ENCODE data around the gene NUDCD3. TPM values are rescaled to one million over a fixed set of nuclear protein-coding genes. Genes with fewer than 3 reads are reported as not detected.

Gene NUDCD3
- total RNA-seq, 1 experiment from 2014 or later = 94.6 TPM

- Histone ChIP-seq H3K36me3 (ENCODE audit: control insufficient read depth in 1 of 2, insufficient read depth in 2 of 2, low read length in 2 of 2) (peaks cover 4 to 5% of the 10 kb centered on the region in 2 experiments; a peak in 2 of 4 replicates), H3K9me2 (ENCODE audit: insufficient read depth) (no peaks in the 10 kb centered on the region), H3K79me2 (ENCODE audit: insufficient read depth, low read length) (no peaks in the 10 kb centered on the region), H3K4me3 (replicated peaks in 1 of 2; ENCODE audit: low read depth in 1 of 2, low read length in 2 of 2) (no peak overlapping the region), H2AFZ (ENCODE audit: low read depth, low read length, poor library complexity, severe bottlenecking) (no peak overlapping the region), H3K4me2 (ENCODE audit: low read length) (no peak overlapping the region), H3K9ac (ENCODE audit: low read length) (no peak overlapping the region), H3K27me3 (ENCODE audit: insufficient read depth, low read length) (no peaks in the 10 kb centered on the region), H3K9me3 (ENCODE audit: control insufficient read depth in 1 of 2, insufficient read depth in 1 of 2, low read depth in 1 of 2, low read length in 2 of 2) (no peaks in the 10 kb centered on the region), H4K20me1 (ENCODE audit: insufficient read depth) (0 out of 2 replicates have a peak, but pooled peaks cover 2% of the 10 kb centered on the region), H3K27ac (ENCODE audit: low read depth, low read length) (no peak overlapping the region), H3K4me1 (ENCODE audit: control insufficient read depth in 1 of 2, insufficient read depth in 2 of 2, low read length in 2 of 2) (no peaks in the 10 kb centered on the region)
- POLR2A ChIA-PET = no interaction called here
- TF ChIP-seq SP1 (IDR thresholded peaks at IDR 0.05; ENCODE audit: low read depth) (no peak), POLR2AphosphoS5 (IDR thresholded peaks at IDR 0.05; ENCODE audit: low read depth, low read length) (no peak), EZH2 (IDR thresholded peaks at IDR 0.05) (no peak), ZNF274 (IDR thresholded peaks at IDR 0.05; ENCODE audit: low read depth, low read length) (no peak), SIN3A (IDR thresholded peaks at IDR 0.05; ENCODE audit: low read depth) (no peak), POLR2A (IDR thresholded peaks at IDR 0.05; ENCODE audit: borderline replicate concordance, extremely low read depth, insufficient read depth, insufficient read length) (no peak), CTCF (IDR thresholded peaks at IDR 0.05 in 2 of 3, conservative IDR thresholded peaks at IDR 0.05 in 1 of 3; ENCODE audit: borderline replicate concordance in 1 of 3, insufficient read depth in 1 of 3, low read depth in 2 of 3, low read length in 2 of 3) (no peak), EGR1 (IDR thresholded peaks at IDR 0.05; ENCODE audit: low read depth) (no peak), TCF7L2 (IDR thresholded peaks at IDR 0.05; ENCODE audit: borderline replicate concordance, extremely low read depth, insufficient read depth, insufficient read length) (no peak), RAD21 (IDR thresholded peaks at IDR 0.05; ENCODE audit: low read depth) (no peak), ZFX (IDR thresholded peaks at IDR 0.05) (no peak), CEBPB (IDR thresholded peaks at IDR 0.05; ENCODE audit: low read depth) (no peak), ELF1 (IDR thresholded peaks at IDR 0.05; ENCODE audit: borderline replicate concordance, low read depth) (no peak), MAX (IDR thresholded peaks at IDR 0.05) (no peak), CBX3 (IDR thresholded peaks at IDR 0.05; ENCODE audit: low read depth) (no peak), JUND (IDR thresholded peaks at IDR 0.05) (no peak)
- CTCF ChIA-PET = no interaction called here
- no TSS peak for BruUV-seq (replicated peaks)
- ATAC-seq (no peak), DNase-seq (ENCODE audit: low read depth, low spot score) (no peak)
- RAD21 ChIA-PET (ENCODE audit: low non-redundant PET in 1 of 2, low total read pairs in 2 of 2, uncharacterized antibody in 2 of 2, unreplicated experiment in 2 of 2) = no interaction called here
- intact Hi-C loops (cut with micrococcal nuclease) = no loop called here
Observed at GRCh38 chr7:44395067-44395466, 95.4 kb downstream of the NUDCD3 start.
